Esophagus squamous epithelium (tissue), 4 donors: Measurements from ENCODE around the gene SECTM1.

Experiments
- CTCF ChIP-seq, 6 experiments: fragments of 450-650 bp in 4 of 6; fragments of 200-600 bp in 2 of 6; sonication (generic) in 2 of 6; IDR thresholded peaks; one replicate each; pipeline ENCODE4 v1.5.1; 2016 to 2019; ENCODE audit warnings: antibody characterized with exemption in 6 of 6, mild to moderate bottlenecking in 4 of 6, moderate library complexity in 4 of 6
- POLR2A ChIP-seq, 4 donors: fragments of 450-650 bp; IDR thresholded peaks; one replicate each; pipeline ENCODE4 v1.6.1; 2017; ENCODE audit warnings: antibody characterized with exemption in 4 of 4, mild to moderate bottlenecking in 4 of 4, moderate library complexity in 3 of 4

- TF ChIP-seq CTCF (IDR thresholded peaks at IDR 0.05) (peak in 1 of 6 experiments; percentile 8), POLR2A (IDR thresholded peaks at IDR 0.05) (peak in 3 of 4 donors; percentile 61 to 74 (median 63))
Observed at GRCh38 chr17:82297280-82297713, 36.3 kb downstream of the SECTM1 start.
